ENCODE results near the gene ZNF175. TPM values are rescaled to one million over a fixed set of nuclear protein-coding genes. Genes with fewer than 3 reads are reported as not detected.

Gene ZNF175
- total and polyA plus RNA-seq, 2 experiments from 2014 or later, result 2.3 to 6.3 TPM

DNA sequence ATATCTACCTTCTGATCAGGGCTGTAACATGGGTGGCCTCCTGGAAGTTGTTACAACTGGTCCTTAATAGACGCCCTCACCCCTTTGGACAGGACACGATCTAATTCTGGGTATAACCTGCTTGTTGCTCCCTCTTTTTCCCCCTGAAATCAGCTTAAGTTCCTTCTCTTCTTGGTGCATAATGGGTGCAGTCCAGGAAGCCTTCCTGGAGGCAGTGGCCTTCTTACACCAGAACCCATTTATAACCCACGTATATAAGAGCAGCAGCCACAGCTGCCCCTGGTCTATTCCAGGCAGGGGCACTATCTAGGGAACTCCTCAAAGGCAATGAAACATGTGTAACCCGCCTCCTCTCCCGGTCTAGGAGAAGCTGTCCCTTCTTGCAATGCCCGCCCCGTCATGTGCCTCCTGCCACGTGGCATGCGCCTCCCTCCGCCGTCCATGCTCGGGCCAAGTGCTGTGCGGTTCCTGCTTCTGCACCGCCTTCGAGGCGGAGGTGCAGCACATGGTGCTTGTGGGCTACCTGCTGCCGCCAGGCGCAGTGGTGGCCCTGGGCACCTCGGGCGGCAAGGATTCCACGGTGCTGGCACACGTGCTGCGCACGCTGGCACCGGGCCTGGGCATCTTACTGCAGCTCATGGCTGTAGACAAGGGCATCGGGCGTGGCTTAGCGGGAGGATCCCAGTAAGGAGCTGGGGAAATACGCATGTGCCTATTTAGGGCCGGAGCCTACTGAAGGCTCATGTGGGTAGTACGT lies 27.3 kb downstream of the ZNF175 start:
- no peak overlapping the region for H3K4me2 ChIP-seq
- Mint-ChIP-seq H3K9me3 (peaks cover 70% of the 10 kb centered on the region), H3K27ac (no peak overlapping the region), H3K4me1 (peaks cover 9% of the 10 kb centered on the region), H3K27me3 (ENCODE audit: insufficient read depth, low read depth, poor library complexity) (peaks cover 21% of the 10 kb centered on the region), H3K36me3 (ENCODE audit: low read depth) (peaks cover 14% of the 10 kb centered on the region; the same call in 2 of the 3 replicates), H3K4me3 (no peak overlapping the region)
- no peaks in the 10 kb centered on the region for H3K79me2 ChIP-seq (replicated peaks; ENCODE audit: insufficient read depth)
- H4K20me1 ChIP-seq (replicated peaks; ENCODE audit: insufficient read depth), result no peaks in the 10 kb centered on the region
- DNase-seq (ENCODE audit: low spot score) (no peak), ATAC-seq (no peak)
- no peaks in the 10 kb centered on the region for H3F3A ChIP-seq (replicated peaks; ENCODE audit: low read depth)
- no peak overlapping the region for H2AFZ ChIP-seq
- H3K9me2 ChIP-seq (ENCODE audit: insufficient read depth), result no peaks in the 10 kb centered on the region
- no peaks in the 10 kb centered on the region for H3K36me3 ChIP-seq (ENCODE audit: insufficient read depth)
- no peak overlapping the region for H3K4me3 ChIP-seq
- peaks cover 34% of the 10 kb centered on the region for H3K27me3 ChIP-seq (ENCODE audit: insufficient read depth)
- peaks cover 6% of the 10 kb centered on the region; the same call in 1 of the 2 replicates for H3K4me1 ChIP-seq (ENCODE audit: insufficient read depth)
- TF ChIP-seq, protein P1, sequence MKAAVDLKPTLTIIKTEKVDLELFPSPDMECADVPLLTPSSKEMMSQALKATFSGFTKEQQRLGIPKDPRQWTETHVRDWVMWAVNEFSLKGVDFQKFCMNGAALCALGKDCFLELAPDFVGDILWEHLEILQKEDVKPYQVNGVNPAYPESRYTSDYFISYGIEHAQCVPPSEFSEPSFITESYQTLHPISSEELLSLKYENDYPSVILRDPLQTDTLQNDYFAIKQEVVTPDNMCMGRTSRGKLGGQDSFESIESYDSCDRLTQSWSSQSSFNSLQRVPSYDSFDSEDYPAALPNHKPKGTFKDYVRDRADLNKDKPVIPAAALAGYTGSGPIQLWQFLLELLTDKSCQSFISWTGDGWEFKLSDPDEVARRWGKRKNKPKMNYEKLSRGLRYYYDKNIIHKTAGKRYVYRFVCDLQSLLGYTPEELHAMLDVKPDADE (IDR thresholded peaks at IDR 0.05), result no peak
- no peak for TF ChIP-seq STAT1 (IDR thresholded peaks at IDR 0.05; ENCODE audit: unreplicated experiment)
- no peak for TF ChIP-seq REST (IDR thresholded peaks at IDR 0.05; ENCODE audit: unreplicated experiment)
- TF ChIP-seq JUNB (IDR thresholded peaks at IDR 0.05; ENCODE audit: unreplicated experiment), result no peak
- TF ChIP-seq EZH2phosphoT487 (IDR thresholded peaks at IDR 0.05; ENCODE audit: unreplicated experiment), result no peak
- TF ChIP-seq POLR2AphosphoS5 (IDR thresholded peaks at IDR 0.05; ENCODE audit: low read depth), result no peak
- no peak for TF ChIP-seq CTCF (conservative IDR thresholded peaks at IDR 0.05; ENCODE audit: low read depth in 2 of 2)
- TF ChIP-seq ZNF331 (CRISPR knock-in tag; IDR thresholded peaks at IDR 0.05; ENCODE audit: low read depth), result no peak
- no peak for TF ChIP-seq NANOG (IDR thresholded peaks at IDR 0.05; ENCODE audit: borderline replicate concordance)
- no peak for TF ChIP-seq ZNF462 (CRISPR knock-in tag; IDR thresholded peaks at IDR 0.05)
- TF ChIP-seq CREB1 (CRISPR knock-in tag; IDR thresholded peaks at IDR 0.05; ENCODE audit: low read depth), result no peak
- no peak for TF ChIP-seq EZH2 (IDR thresholded peaks at IDR 0.05; ENCODE audit: low read depth, unreplicated experiment)
- no peak overlapping the region for H3K27ac ChIP-seq (ENCODE audit: low read depth)
